ENCODE data around the gene INPP5J.

GRCh38 chr22:31151872-31152271 is 29.1 kb downstream of the INPP5J start:
- TF ChIP-seq CTCF (IDR thresholded peaks at IDR 0.05) (no peak), POLR2A (IDR thresholded peaks at IDR 0.05) (no peak), EP300 (IDR thresholded peaks at IDR 0.05) (no peak)
